Activated B cell treated with CpG ODN at 0.5 μM for 24 hours (primary cell): ENCODE measurements around the gene JPH3. TPM values are rescaled to one million over a fixed set of nuclear protein-coding genes. Genes with fewer than 3 reads are reported as not detected.
"Not testable (repeated sequence)": the region's sequence is repeated elsewhere in the genome, so short reads cannot be mapped to it uniquely, and the experiment has no call there.

Source experiments
- ATAC-seq: fragments of 200-7000 bp; cut with Tn5 transposase; one replicate; pipeline ENCODE4 v1.10.0; 2021; ENCODE audit warnings: low read depth, mild to moderate bottlenecking, moderate library complexity
- CTCF ChIA-PET: fragments of 350-600 bp; sonication (Branson Sonifier 250); formaldehyde crosslinking; loops from one replicate; lab custom pipeline; 2021; ENCODE audit warnings: antibody characterized with exemption; lab: Charles Lee
- POLR2A ChIA-PET: fragments of 350-600 bp; sonication (Branson Sonifier 250); formaldehyde crosslinking; loops from one replicate; lab custom pipeline; 2021; ENCODE audit warnings: antibody characterized with exemption; lab: Charles Lee
- DNase-seq: peaks from one replicate; pipeline ENCODE4 v3.0.0; 2022
- H3K27ac Mint-ChIP-seq: one replicate; pipeline ENCODE4 v1.8.0; 2020; ENCODE audit warnings: mixed read lengths
- H3K27me3 Mint-ChIP-seq: one replicate; pipeline ENCODE4 v1.8.0; 2021; ENCODE audit warnings: mixed read lengths
- H3K36me3 Mint-ChIP-seq: one replicate; pipeline ENCODE4 v1.8.0; 2021; ENCODE audit warnings: low read depth, mixed read lengths
- H3K4me1 Mint-ChIP-seq: one replicate; pipeline ENCODE4 v1.8.0; 2021; ENCODE audit warnings: mixed read lengths
- H3K4me3 Mint-ChIP-seq: one replicate; pipeline ENCODE4 v1.8.0; 2020; ENCODE audit warnings: mild to moderate bottlenecking, mixed read lengths
- H3K9me3 Mint-ChIP-seq: one replicate; pipeline ENCODE4 v1.8.0; 2020; ENCODE audit warnings: mixed read lengths
- intact Hi-C: fragments of 100-400 bp; cut with micrococcal nuclease; formaldehyde crosslinking; loops from one replicate; pipeline ENCODE4 v1.15.1; 2024
- total RNA-seq: library from RNA; stranded (reverse); gene quantifications from 2 replicates; pipeline ENCODE4 v1.2.3, GENCODE V29; 2022
- TF ChIP-seq, protein P1 (sequence below): fragments of 200-600 bp; IDR thresholded peaks from one replicate; pipeline ENCODE4 v1.8.0; 2022; ENCODE audit warnings: antibody characterized with exemption, mild to moderate bottlenecking

JPH3 gene
- total RNA-seq, 1 donor from 2014 or later, result not detected

DNA sequence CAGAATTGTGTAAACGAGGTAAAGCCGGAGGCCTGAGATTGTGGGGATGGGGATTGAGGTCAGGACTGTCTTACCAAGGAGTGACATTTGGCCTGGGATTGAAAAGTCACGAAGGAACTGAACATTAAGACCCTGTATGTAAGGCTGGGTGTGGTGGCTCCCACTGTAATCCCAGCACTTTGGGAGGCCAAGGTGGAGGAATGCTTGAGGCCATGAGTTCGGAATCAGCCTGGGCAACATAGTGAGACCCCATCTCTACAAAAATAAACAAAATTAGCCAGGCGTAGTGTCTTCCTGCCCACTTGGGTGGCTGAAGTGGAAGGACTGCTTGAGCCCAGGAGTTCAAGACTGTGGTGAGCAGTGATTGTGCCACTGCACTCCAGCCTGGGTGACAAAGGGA lies 75.5 kb downstream of the JPH3 start:
- TF ChIP-seq, protein P1, sequence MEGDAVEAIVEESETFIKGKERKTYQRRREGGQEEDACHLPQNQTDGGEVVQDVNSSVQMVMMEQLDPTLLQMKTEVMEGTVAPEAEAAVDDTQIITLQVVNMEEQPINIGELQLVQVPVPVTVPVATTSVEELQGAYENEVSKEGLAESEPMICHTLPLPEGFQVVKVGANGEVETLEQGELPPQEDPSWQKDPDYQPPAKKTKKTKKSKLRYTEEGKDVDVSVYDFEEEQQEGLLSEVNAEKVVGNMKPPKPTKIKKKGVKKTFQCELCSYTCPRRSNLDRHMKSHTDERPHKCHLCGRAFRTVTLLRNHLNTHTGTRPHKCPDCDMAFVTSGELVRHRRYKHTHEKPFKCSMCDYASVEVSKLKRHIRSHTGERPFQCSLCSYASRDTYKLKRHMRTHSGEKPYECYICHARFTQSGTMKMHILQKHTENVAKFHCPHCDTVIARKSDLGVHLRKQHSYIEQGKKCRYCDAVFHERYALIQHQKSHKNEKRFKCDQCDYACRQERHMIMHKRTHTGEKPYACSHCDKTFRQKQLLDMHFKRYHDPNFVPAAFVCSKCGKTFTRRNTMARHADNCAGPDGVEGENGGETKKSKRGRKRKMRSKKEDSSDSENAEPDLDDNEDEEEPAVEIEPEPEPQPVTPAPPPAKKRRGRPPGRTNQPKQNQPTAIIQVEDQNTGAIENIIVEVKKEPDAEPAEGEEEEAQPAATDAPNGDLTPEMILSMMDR, result no peak
- ChIA-PET POLR2A (no interaction called here), CTCF (no interaction called here)
- no peak overlapping the region for H3K4me3 Mint-ChIP-seq
- no peaks in the 10 kb centered on the region for H3K36me3 Mint-ChIP-seq
- peaks cover 1% of the 10 kb centered on the region for H3K27me3 Mint-ChIP-seq
- no peak overlapping the region for H3K27ac Mint-ChIP-seq
- intact Hi-C loops, result no loop called here
- no peak for ATAC-seq
- peaks cover 5% of the 10 kb centered on the region for H3K4me1 Mint-ChIP-seq
- H3K9me3 Mint-ChIP-seq, result no peaks in the 10 kb centered on the region
- DNase-seq, result no peak

DNA sequence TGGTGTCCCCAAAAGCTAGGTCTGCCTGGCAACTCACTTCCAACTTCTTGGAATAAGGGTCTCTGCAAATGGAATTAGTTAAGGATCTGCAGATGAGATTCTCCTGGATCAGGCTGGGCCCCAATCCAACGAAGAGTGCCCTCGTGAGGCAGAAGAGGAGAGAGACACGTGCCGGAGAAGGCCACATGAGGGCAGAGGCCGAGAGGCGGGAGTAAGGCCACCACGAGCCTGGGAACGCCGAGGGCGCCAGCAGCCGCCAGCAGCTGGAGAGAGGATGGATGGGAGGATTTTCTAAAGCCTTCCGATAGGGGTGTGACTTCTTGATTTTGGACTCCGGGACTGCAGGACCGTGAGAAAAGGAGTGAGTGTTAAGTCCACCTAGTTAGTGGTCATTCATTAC lies 76.3 kb downstream of the JPH3 start:
- no peak overlapping the region for H3K27ac Mint-ChIP-seq
- CTCF ChIA-PET, result no interaction called here

DNA sequence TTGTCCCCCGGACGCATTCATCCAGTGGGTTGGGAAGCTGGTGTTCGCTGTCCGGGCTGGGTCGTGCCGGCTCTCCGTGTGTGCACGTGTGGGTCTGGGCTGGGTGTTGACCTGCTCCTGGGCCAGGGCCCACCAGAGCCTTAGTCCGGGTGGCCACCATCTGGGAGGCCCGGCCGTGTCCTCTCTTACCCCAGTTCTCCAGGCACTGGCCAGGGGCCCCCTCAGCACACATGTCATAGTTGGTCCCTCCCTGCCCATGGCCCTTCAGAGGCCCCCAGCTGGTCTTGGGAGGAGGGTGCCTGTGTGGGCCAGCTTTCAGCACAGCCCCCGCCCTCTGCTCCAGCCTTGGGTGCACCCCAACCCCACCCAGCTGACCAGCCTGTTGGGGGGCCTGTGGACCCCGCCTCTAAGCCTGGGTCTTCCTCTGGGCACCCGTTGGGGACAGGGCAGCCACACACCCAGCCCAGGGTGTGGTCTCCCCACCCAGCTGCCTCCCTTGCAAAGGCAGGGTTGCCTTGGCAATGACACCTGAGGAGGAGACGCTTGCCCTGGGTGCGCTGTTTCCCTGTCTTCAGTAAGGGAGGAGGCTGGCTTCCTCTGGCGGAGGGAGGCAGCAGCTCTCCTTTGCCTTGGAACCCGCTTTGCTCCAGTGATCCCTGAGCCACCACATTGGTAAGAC lies 77.4 kb downstream of the JPH3 start:
- no peak for ATAC-seq
- Mint-ChIP-seq H3K4me1 (peaks cover 5% of the 10 kb centered on the region), H3K27ac (no peak overlapping the region), H3K4me3 (no peak overlapping the region), H3K27me3 (peaks cover 1% of the 10 kb centered on the region), H3K9me3 (no peaks in the 10 kb centered on the region), H3K36me3 (no peaks in the 10 kb centered on the region)
- DNase-seq, result no peak
- ChIA-PET POLR2A (no interaction called here), CTCF (no interaction called here)
- intact Hi-C loops, result no loop called here
- TF ChIP-seq, protein P1, result no peak

More for the DNA sequence above, 76.3 kb downstream of the JPH3 start:
- Mint-ChIP-seq H3K4me3 (no peak overlapping the region), H3K4me1 (peaks cover 5% of the 10 kb centered on the region), H3K27me3 (peaks cover 1% of the 10 kb centered on the region), H3K9me3 (no peaks in the 10 kb centered on the region), H3K36me3 (no peaks in the 10 kb centered on the region)
- POLR2A ChIA-PET, result no interaction called here
- intact Hi-C loops, result no loop called here
- DNase-seq (no peak), ATAC-seq (no peak)
- TF ChIP-seq, protein P1, result no peak

DNA sequence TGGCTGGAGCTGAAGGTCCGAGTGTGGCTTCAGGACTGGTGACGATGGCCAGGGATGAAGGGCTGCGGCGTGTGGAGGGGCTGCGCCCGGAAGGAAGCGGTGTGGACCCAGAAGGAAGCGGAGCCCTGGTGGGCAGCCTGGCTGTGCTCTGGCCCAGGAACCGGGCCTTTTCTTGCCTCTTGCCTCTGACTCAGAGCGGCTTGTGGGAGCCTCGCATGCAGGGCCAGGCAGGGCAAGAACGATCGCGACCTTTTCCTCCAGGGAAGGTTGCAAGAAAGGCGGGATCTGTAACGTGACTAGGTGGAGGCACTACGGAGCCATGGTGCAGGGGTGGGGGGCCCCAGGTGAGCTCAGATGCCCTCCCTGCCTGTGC lies 78.0 kb downstream of the JPH3 start:
- peaks cover 1% of the 10 kb centered on the region for H3K27me3 Mint-ChIP-seq
- intact Hi-C loops, result no loop called here
- no peaks in the 10 kb centered on the region for H3K9me3 Mint-ChIP-seq
- CTCF ChIA-PET, result no interaction called here
- ATAC-seq (no peak), DNase-seq (no peak)
- TF ChIP-seq, protein P1, result no peak
- H3K27ac Mint-ChIP-seq, result no peak overlapping the region
- POLR2A ChIA-PET, result no interaction called here
- H3K36me3 Mint-ChIP-seq, result no peaks in the 10 kb centered on the region
- peaks cover 5% of the 10 kb centered on the region for H3K4me1 Mint-ChIP-seq
- H3K4me3 Mint-ChIP-seq, result no peak overlapping the region

DNA sequence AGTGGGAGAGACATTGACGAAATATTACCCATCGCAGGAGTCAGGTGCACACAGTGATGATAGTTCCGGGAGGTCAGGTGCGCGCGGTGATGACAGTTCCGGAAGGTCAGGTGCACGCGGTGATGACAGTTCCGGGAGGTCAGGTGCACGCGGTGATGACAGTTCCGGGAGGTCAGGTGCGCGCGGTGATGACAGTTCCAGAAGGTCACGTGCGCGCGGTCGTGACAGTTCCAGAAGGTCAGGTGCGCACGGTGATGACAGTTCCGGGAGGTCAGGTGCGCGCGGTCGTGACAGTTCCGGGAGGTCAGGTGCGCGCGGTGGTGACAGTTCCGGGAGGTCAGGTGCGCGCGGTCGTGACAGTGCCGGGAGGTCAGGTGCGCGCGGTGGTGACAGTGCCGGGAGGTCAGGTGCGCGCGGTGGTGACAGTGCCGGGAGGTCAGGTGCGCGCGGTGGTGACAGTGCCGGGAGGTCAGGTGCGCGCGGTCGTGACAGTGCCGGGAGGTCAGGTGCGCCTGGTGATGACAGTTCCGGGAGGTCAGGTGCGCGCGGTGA lies 78.8 kb downstream of the JPH3 start:
- CTCF ChIA-PET, intact Hi-C loops, H3K36me3 Mint-ChIP-seq, DNase-seq, POLR2A ChIA-PET, H3K27me3 Mint-ChIP-seq, H3K9me3 Mint-ChIP-seq, H3K27ac Mint-ChIP-seq, ATAC-seq, H3K4me3 Mint-ChIP-seq, H3K4me1 Mint-ChIP-seq: not testable (repeated sequence)
